Stimulated activated CD4-positive, alpha-beta T cell treated with anti-CD3 and anti-CD28 coated beads, Interleukin-4, amount 100 ng/mL, for 1 hour (primary cell): ENCODE results near the gene GPR61.

Source experiments
- DNase-seq: peaks from one replicate; pipeline ENCODE4 v3.0.0-alpha.2; 2020

GPR61 gene

DNA sequence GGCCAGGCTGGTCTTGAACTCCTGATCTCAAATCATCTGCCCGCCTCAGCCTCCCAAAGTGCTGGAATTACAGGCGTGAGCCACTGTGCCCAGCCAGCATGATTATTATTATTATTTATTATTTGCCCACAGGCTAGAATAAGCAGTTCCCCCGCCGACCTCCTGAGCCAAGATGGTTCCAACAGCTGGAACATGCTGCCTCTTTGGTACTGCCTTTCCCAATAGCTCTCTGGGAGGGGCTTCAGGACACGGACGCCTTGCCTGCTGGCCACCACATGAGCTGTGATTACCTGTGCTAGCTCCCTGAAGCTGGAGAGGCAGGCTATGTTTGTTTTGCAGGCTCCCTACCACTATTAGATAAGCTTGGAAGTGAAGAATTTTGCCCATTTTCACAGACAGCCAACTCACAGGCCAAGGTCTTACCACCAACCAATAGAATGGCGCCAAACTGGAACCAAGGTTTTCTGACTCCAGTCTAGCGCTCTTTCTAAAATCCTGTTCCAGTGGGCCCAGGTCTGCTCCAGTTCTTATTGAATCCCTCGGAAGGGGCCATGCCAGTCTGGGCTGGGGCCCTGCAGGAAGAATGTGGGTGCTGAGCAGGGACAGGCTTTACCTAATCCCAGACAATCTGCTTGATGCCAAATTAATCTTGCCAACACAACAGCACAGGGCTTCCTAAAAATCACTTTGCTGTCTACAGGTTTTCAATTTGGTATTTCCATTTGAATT is 2.1 kb upstream of the GPR61 start:
- no peak for DNase-seq

DNA sequence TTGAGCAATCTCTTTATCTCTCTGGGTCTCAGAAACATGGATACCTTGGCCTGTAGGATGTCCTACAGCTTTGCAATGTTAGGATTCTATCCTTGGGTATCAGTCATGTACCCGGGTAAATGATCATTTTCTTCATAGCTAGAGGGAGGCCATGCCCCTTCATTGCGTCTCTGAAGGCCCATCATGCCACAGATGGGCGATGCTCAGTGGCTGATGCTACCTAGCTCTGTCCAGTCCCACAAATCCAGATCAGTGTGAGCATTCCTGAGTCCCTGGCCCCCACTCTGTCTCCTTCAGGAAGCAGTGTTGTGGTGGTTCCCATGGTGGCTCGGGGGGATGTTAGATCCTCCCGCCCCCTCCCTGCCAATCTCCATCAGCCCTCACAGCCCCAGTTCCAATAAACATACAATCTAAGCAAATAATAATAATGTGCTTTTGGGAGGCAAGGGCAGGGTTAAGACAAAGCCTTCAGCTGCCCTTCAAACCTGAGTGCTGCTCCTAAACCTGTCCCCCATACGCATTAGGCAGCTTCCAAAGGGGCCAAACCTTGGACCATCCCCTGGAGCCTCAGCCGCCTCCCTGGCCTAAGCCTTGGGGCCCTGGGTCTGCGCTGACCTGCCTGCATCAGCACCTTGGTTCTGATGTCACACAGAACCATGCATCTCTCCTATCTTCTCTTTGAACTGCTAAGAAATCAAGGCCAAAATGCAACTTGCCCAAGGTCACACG is 681 bp upstream of the GPR61 start:
- DNase-seq: no peak

DNA sequence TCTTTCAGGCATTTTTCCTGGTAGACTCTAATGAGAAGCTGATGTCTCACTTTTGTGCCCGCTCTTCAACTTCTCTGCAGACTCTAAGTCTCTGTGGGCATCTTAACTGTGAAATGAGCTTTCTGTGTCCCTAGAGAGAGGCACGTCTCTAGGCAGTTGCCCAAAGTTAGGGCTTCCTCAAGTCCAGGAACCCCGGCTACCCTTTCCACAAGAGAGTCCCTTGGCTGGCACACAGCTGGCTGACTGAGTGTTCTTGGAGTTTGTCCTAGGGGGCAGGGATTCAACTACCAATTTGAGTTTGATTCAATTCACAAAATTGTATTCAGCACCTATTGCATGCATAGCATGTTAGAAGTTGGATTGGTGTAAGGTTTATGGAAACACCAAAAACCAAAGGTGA is 1.4 kb downstream of the GPR61 start:
- no peak for DNase-seq

DNA sequence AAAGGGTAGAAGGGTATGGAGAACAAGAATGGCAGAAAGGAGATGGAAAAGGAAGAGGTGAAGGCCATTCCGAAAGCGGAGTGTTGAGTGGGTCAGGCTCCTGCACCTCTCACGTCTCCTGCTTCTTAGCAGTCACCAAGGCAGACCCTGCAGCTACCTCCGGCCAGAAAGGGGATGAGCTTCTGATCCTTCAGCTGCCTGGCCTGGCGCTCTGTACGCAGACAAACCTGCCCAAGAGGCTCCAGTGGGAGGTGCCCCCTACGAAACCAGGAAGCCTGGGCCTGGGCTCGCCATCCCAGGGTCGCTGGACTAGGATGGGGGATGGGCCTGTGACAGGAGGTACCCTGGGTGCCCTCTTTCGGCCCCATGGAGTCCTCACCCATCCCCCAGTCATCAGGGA is 3.0 kb downstream of the GPR61 start:
- DNase-seq: no peak

DNA sequence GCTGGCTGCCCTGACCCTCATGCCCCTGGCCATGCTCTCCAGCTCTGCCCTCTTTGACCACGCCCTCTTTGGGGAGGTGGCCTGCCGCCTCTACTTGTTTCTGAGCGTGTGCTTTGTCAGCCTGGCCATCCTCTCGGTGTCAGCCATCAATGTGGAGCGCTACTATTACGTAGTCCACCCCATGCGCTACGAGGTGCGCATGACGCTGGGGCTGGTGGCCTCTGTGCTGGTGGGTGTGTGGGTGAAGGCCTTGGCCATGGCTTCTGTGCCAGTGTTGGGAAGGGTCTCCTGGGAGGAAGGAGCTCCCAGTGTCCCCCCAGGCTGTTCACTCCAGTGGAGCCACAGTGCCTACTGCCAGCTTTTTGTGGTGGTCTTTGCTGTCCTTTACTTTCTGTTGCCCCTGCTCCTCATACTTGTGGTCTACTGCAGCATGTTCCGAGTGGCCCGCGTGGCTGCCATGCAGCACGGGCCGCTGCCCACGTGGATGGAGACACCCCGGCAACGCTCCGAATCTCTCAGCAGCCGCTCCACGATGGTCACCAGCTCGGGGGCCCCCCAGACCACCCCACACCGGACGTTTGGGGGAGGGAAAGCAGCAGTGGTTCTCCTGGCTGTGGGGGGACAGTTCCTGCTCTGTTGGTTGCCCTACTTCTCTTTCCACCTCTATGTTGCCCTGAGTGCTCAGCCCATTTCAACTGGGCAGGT is 3.8 kb downstream of the GPR61 start:
- DNase-seq: no peak

DNA sequence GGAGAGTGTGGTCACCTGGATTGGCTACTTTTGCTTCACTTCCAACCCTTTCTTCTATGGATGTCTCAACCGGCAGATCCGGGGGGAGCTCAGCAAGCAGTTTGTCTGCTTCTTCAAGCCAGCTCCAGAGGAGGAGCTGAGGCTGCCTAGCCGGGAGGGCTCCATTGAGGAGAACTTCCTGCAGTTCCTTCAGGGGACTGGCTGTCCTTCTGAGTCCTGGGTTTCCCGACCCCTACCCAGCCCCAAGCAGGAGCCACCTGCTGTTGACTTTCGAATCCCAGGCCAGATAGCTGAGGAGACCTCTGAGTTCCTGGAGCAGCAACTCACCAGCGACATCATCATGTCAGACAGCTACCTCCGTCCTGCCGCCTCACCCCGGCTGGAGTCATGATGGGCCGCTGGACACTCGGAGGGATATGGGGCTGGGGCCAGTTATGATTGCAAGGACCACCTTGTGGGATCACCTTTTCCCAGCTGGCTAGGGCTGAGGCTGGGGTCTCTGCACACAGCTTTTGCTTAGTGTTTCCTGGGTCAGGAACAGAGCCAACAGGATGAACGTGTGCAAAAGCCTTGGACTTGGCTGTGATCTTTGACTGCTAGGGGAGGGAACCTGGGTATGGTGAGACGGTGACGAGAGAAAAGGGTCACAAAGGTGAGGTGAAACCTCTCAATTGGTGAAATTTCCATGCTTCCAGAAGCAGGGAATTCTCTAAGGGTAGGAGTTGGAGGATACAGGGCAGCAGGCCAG is 4.5 kb downstream of the GPR61 start:
- no peak for DNase-seq

DNA sequence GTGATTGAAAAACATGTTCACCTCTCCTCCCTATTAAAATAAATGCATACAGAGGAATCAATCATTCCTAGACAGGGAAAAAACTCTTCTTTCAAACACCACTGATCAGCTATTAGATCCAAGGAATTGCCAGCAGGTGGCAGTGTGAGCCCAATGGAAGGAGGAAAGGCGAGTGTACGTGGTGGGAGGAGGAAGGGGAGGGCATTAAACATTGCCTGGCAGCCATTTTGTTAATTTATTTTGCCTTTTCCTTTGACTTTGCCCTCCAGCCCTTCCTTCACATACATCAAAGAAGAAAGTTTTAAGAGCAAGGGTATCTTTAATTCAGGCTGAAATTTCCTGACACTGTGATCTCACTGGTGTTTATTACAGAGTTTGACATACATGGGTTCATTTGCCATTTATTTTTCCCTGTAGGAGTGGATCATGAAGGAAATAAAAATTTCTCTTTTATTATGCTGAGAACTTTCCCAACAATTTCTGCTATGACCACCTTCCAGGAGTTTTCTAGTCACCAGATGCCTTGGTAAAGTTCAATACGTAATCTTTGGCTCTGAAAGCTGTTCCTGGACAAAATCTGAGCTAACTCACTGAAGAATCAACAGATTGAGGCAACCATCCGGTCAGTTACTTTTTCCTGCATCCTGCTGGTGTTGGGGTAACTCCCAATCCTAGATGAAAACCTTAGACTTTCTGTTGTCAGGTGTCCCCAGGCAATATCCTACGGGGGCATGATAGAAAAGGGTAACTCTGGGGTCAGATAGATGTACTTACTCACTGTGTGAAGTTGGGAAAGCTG is 6.8 kb downstream of the GPR61 start:
- peak; percentile 88 for DNase-seq

DNA sequence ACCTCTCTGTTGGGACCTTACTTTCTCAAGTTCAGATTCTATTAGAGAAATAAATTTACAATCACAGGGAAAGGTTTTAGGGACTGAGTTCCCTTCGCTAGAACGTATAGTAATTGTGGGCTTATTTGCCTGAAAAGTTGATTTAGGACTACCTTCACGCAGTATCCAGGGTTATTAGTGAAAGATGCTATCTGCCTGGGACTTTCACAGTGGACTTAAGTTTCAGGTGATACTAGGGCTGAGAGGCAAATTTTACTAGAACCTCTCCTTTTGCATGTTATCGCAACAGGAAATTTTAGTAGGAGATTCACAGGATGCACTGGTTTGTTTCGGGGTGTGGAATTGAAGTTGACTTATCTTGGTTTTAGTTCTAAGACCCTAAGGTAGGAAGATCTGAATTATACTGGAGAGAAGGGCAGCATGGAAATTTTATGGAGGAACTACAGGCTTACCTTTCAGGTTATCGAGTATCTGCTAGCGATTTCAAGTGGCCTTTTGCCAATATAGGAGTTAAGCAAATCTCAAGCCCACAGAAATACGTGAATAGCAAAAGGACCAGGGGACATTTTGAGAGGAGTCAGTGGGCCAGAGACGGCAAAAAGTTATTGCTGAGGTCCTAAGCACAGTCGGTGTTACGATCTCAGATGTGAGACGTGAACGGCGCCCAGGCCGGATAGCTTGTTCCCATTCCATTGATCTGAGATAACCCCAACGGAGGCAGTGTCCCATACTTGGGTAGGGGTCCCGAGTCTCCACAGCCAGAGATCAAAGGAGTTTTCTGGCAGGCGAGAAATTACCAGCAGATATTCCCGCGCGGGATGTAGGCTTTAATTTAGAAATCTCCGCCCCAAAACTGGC is 8.0 kb downstream of the GPR61 start:
- DNase-seq: peak; percentile 16

DNA sequence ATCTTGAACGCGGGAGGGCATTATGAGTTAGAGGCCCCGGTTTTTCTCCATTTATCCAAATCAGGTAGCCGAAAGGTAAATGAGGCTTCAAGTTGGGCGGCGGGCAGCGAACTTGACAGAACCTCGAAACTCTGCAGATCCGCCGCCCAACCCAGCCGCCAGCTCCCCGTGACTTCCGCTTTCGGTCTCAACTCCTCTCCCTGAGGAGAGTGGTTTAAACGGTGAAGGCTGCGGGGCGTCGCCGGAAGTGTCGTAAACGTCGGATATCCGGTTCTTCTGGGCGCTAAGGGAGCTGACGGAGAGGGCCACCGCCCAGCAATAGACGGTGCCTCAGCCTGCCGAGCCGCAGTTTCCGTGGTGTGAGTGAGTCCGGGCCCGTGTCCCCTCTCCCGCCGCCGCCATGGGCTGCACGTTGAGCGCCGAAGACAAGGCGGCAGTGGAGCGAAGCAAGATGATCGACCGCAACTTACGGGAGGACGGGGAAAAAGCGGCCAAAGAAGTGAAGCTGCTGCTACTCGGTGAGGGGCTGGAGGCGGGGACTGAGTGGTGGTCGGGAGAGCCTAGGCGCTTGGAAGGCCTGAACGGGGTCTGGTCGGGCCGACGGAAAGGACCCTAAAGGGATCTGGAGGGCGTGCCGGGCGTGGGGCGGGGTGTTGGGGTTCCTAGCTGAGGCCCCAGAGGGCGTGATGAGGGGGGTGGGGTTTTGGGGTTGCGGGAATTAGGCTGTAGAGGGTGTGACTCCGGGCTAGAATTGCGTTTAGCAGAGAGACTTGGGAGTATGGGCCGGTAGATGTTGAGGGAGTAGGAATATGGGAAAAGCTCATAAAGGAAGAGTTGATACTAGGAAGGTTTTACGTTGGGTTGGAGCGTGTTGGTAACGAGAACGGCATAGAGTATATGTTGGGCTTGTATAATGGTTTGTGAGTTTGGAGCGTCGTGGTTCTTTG is 8.9 kb downstream of the GPR61 start, which contains the start of gene GNAI3:
Gene GNAI3, plus strand, starts transcription at position 295 of the 947 bp plus-strand sequence. Its CDS starts 106 bp downstream, at position 401.
- DNase-seq: peak; percentile 94

DNA sequence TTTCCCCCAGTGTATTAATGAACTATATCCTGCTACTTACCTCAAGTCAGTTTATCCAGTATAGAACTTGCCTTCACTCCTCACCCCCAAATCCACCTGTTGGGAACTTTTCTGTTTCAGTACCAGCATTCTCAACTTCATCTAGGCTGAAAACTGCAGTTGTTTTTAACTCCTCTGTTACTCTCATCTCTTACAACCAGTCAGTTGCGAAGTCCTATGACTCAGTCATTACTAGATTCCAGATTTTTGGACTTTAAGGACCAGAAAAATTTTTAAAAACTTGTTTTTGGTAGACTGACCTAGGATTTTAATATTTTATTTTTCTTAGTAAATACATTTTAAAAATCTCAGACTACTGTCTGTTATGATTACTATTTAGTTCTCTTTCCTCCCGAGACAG is 16.9 kb downstream of the GPR61 start:
- no peak for DNase-seq

DNA sequence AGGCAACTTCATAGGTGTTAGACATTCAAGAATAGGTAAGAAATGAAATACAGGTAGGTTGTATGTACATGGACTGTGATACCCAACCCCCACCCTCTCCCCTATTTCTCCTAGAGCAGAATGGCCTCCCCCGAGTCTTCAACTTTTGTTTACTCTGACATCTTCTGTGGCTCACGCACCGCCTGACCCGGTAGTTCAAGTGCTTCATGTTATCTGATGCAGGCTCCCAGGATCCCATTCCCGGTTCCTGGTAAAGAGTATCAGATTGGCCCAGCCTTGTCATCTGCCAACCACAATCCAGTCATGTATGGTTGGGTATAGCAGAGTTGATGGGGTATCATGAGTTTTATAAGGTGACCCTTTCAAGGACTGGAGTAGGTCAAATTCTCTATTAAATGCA is 17.8 kb downstream of the GPR61 start:
- DNase-seq: no peak

DNA sequence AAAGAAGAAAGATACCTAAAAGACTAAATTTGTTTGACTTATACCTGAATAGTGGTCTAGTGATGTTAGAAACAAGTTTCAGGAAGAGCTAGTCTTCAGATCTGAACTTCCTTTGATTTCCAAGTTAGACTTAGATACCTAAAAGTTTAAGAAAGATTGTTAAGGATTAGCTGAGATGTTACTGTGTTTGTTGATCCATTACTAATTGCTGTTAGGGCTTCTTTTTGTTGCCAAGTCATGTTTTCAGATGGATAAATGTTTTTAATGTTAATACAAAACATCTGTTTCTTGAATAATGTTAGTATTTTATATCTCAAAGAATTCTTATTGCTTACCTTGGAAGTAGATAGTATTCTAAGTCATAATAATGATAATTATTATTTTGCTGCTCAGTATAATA is 20.3 kb downstream of the GPR61 start:
- no peak for DNase-seq

DNA sequence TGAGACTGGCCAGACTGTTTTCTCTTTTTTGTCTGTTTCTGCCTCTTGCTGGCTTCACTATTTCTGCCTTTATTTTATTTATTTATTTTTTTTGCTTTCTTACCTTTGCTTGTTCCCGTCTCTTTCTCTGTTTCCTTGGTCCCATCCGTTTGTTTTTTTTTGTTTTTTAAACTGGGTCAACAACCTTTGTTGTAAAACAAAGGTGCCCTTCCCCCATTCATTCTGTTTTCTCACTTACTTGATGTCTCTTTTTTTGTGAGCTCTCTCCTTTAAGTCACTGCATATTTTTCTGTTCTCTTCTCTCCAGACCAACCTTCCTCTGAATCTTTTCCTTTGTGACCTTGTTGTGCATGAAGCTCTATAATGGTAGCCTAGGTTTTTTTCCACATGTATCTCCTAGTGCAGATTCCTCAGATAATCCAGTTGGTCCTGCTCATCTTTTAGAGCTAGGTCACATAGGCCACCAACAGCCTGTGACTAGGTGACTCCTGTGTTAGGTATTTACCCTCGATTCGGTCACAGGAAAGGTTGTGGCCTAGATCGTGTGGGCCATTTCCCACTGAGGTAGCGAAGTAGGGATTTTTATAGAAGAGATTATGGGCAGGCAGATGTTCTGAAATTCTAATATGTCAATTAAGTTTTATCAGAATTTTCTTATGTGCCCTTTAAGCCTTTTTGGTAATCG is 24.7 kb downstream of the GPR61 start:
- no peak for DNase-seq

DNA sequence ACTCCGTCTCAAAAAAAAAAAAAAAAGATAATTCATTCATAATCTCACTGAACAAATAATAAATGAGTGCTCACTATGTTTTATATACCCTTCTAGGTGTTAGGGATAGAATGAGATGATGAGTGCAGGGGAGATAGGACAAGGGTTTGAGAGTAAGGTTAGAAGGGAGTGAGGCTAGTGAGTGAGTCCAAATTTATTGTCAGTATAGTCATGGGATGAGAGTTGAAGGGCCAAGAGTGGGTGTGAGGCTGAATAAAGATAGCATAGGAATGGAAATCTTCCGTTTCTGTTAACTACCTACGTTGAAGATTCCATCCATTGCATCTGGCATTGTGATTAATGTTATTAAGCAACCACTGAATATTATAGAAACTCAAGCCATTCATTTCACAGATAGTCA is 25.6 kb downstream of the GPR61 start:
- DNase-seq: no peak

DNA sequence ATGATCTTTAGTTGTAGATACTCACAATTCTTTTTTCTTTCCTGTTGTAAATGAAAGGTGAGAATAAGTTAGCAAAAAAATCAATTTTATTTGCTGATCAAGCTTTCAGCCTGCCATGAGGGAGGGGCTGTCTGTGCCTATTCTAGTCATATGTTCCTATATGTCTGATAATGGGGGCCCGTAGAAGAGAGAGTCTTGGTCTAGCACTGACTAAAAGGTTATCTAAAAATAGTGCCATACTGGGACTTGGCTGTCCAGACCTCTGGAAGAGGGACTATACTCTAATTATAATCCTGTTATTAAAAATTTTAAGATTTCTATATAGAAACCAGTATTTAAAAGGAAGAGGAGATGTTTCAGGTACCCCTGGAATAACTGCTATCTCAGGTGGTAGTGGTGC is 27.3 kb downstream of the GPR61 start:
- DNase-seq: no peak

DNA sequence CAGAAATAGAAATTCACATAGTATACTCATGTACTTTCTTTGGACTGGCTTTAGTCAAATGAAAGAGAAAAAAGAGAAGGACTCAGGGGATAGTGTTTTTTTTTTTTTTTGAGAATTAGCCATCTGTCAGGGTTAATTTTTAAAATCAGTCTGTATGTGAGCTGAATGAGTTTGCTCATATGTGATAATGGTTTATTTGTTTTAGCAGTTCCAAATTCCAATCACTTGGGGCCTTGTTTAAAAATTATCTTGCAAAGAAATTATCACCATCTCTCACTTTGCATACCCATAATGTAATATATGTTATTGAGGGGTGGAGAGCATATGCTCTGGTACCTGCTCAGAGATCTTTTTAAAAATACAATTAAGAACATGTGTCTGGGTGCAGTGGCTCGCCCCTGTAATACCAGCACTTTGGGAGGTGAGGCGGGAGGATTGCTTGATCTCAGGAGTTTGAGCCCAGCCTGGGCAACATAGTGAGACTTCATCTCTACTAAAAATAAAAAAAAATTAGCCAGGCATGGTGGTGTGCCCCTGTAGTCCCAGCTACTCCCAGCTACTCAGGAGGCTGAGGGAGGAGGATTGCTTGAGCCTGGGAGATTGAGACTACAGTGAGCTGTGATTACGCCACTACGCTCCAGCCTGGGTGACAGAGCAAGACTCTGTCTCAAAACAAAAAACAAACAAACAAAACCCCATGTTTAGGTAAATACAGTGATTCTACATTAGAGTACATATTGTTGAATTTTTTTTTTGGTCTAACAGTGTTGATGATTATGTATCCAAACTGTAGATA is 28.4 kb downstream of the GPR61 start:
- DNase-seq: no peak

DNA sequence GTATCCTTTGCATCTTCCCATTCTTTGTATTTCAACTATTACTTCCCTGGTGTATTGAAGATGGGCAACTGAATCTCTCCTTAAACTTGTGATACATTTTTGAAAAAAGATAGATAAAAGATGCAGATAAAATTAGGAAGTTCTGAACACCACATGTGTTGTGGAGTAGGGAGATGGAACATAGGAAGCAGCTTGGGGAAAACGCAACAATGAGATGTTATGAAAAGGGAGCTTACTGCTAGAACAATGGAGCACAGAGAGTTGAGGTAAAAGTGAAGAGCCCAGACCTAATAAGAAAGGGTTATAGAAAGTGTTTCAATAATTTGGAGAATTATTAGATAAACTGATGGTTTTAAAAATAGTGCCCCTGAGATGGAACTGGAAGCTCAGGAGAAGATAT is 29.7 kb downstream of the GPR61 start:
- DNase-seq: no peak

DNA sequence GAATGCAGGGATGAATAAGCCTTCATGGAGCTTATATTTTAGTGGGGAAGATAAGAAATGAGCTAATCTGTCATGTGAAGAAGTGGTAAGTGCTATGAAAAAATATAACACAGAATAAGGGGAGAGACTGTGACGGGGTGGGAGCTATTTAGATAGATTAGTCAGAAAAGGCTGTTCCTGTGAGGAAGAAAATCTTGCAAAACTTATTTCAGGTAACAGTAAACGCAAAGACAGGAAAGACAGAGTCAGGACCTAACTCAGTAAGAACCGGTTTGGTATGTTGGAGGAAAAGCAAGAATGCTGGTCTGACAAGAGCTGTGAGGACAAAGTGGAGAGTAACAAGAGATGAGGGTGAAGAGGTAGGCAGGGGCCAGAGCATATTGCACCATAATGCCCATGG is 30.7 kb downstream of the GPR61 start:
- no peak for DNase-seq

DNA sequence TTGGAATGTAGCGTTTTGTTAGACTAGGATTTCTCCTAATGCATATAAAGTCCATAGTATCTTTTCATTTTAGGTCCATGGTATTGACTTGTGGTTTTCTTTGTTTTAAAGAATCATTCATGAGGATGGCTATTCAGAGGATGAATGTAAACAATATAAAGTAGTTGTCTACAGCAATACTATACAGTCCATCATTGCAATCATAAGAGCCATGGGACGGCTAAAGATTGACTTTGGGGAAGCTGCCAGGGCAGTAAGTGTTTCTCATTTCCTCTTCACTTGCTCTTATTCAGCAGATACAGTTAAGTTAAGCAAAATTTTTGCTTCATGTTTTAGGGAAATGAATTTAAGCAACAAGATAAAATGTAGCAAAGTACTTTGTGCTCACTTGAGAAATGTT is 34.1 kb downstream of the GPR61 start:
- no peak for DNase-seq
